A673 (cell line): ENCODE data around the gene KDM6B. TPM values are rescaled to one million over a fixed set of nuclear protein-coding genes. Genes with fewer than 3 reads are reported as not detected.

Source experiments
- BruUV-seq: library from RNA; stranded (reverse); fragments of 400-500 nt; replicated peaks from 2 replicates; lab custom pipeline; 2021; lab: Mats Ljungman, UMichigan
- CTCF ChIA-PET: fragments of 300-600 bp; sonication (Branson Sonifier 250); formaldehyde crosslinking; loops from one replicate; lab custom pipeline; 2022; ENCODE audit warnings: antibody characterized with exemption; lab: Charles Lee
- POLR2A ChIA-PET: fragments of 300-600 bp; sonication (Branson Sonifier 250); formaldehyde crosslinking; loops from one replicate; lab custom pipeline; 2022; ENCODE audit warnings: antibody characterized with exemption; ENCODE audit not compliant: low non-redundant PET; lab: Charles Lee
- DNase-seq: peaks from one replicate; pipeline ENCODE4 v3.0.0-alpha.2; 2015; ENCODE audit warnings: low spot score
- H3K27ac ChIP-seq: fragments of 200-600 bp; sonication (generic); 2 replicates; pipeline ENCODE4 v1.5.1; 2016; ENCODE audit warnings: mixed run types, low read depth, mild to moderate bottlenecking, mixed read lengths, antibody characterized with exemption, low read length; ENCODE audit not compliant: poor library complexity, severe bottlenecking
- H3K27me3 ChIP-seq: fragments of 200-600 bp; sonication (generic); replicated peaks from 2 replicates; pipeline ENCODE4 v1.6.1; 2017; ENCODE audit warnings: mixed run types, low read depth, mild to moderate bottlenecking, mixed read lengths, antibody characterized with exemption, low read length; ENCODE audit not compliant: insufficient read depth, poor library complexity
- H3K36me3 ChIP-seq: fragments of 200-600 bp; sonication (generic); 2 replicates; pipeline ENCODE4 v1.6.1; 2016; ENCODE audit warnings: mixed run types, mild to moderate bottlenecking, mixed read lengths, antibody characterized with exemption, low read length; ENCODE audit not compliant: insufficient read depth, poor library complexity, severe bottlenecking
- H3K4me1 ChIP-seq: fragments of 200-600 bp; sonication (generic); 2 replicates; pipeline ENCODE4 v1.6.1; 2017; ENCODE audit warnings: mixed run types, mild to moderate bottlenecking, mixed read lengths, antibody characterized with exemption, low read length; ENCODE audit not compliant: insufficient read depth, poor library complexity, severe bottlenecking
- H3K4me3 ChIP-seq: fragments of 200-600 bp; sonication (generic); 2 replicates; pipeline ENCODE4 v1.5.1; 2016; ENCODE audit warnings: low read depth, mixed run types, mild to moderate bottlenecking, mixed read lengths, low read length; ENCODE audit not compliant: poor library complexity, severe bottlenecking
- H3K9me3 ChIP-seq: fragments of 200-600 bp; sonication (generic); 2 replicates; pipeline ENCODE4 v1.6.1; 2016; ENCODE audit warnings: mixed run types, low read depth, mild to moderate bottlenecking, mixed read lengths, antibody characterized with exemption, low read length; ENCODE audit not compliant: poor library complexity, severe bottlenecking
- EZH2 ChIP-seq: fragments of 200-600 bp; sonication (generic); IDR thresholded peaks from 2 replicates; pipeline ENCODE4 v1.6.1; 2017; ENCODE audit warnings: borderline replicate concordance, low read depth, mild to moderate bottlenecking, mixed read lengths, antibody characterized with exemption, low read length; ENCODE audit not compliant: poor library complexity, severe bottlenecking
- intact Hi-C: fragments of 100-400 bp; cut with micrococcal nuclease; formaldehyde crosslinking; loops from one replicate; pipeline ENCODE4 v1.10.0; 2022; ENCODE audit not compliant: unreplicated experiment
- total RNA-seq: library from RNA; stranded (reverse); gene quantifications from 2 replicates; pipeline ENCODE4 v1.2.3, GENCODE V29; 2021
- TF ChIP-seq, protein P1 (sequence below): fragments of 300-800, 200-600 bp; sonication (generic); conservative IDR thresholded peaks from 2 replicates; pipeline ENCODE4 v1.5.1; 2017; ENCODE audit warnings: low read depth, mild to moderate bottlenecking, antibody characterized with exemption, low read length, moderate library complexity, mixed read lengths

KDM6B gene
- total RNA-seq, 1 experiment from 2014 or later = 46.8 TPM

DNA sequence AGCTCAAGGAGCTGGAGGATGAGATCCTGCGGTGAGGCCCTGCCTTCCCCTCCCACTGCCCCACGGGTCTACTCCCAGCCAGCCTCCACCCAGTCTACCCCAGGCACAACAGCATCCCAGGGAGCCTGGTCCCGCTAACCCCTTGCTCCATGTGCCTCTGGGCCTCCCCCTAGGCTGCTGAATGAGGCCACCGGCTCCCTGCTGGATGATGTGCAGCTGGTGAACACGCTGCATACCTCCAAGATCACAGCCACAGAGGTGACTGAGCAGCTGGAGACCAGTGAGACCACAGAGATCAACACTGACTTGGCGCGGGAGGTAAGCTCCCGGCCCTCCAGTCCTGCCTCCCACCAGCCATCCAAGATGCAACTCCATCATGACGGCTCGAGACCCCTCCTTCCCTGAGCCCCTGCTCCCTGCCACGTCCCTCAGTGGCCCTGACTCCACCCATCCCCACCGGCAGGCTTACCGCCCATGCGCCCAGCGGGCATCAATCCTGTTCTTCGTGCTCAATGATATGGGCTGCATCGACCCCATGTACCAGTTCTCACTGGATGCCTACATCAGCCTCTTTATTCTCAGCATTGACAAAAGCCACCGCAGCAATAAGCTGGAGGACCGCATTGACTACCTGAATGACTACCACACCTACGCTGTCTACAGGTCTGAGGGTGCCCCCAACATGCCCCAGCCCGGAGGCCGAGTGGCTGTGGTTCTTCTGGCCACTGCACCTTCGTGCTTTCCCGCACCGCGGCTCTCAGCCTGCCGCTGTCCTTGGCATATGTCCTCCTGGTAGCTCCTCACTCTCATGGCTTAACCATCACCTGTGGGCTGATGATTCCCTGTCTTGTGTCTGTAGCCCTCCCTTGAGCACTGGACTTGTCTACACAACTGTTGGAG is 15.0 kb upstream of the KDM6B start:
- no peak for TF ChIP-seq EZH2
- TF ChIP-seq, protein P1, sequence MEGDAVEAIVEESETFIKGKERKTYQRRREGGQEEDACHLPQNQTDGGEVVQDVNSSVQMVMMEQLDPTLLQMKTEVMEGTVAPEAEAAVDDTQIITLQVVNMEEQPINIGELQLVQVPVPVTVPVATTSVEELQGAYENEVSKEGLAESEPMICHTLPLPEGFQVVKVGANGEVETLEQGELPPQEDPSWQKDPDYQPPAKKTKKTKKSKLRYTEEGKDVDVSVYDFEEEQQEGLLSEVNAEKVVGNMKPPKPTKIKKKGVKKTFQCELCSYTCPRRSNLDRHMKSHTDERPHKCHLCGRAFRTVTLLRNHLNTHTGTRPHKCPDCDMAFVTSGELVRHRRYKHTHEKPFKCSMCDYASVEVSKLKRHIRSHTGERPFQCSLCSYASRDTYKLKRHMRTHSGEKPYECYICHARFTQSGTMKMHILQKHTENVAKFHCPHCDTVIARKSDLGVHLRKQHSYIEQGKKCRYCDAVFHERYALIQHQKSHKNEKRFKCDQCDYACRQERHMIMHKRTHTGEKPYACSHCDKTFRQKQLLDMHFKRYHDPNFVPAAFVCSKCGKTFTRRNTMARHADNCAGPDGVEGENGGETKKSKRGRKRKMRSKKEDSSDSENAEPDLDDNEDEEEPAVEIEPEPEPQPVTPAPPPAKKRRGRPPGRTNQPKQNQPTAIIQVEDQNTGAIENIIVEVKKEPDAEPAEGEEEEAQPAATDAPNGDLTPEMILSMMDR = no peak
- intact Hi-C loops = no loop called here
- POLR2A ChIA-PET = no interaction called here
- DNase-seq = no peak
- CTCF ChIA-PET = no interaction called here
- H3K27me3 ChIP-seq = no peaks in the 10 kb centered on the region
- no peaks in the 10 kb centered on the region for H3K36me3 ChIP-seq
- H3K4me1 ChIP-seq = no peaks in the 10 kb centered on the region
- no TSS peak for BruUV-seq
- no peak overlapping the region for H3K4me3 ChIP-seq
- no peak overlapping the region for H3K27ac ChIP-seq
- no peaks in the 10 kb centered on the region for H3K9me3 ChIP-seq

DNA sequence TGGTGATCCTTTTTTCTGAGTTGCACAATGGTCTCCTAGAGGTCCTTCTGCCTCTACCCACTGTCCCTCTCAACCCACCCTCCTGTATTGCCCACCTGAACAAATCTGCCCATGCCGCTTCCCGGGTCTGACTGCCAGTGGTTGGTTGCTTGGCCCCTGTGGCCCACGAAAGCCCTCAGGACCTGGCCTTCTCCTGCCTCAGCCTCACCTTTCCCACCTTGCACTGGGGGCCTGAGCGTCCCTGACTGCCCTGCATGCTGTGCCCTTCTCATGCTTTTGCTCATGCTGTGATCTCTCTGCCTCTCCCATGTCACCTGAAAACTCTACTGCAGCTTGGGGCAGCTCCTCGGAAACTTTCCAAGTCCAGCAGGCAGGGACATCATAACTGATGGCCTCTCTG is 13.8 kb upstream of the KDM6B start:
- TF ChIP-seq EZH2 = no peak
- TF ChIP-seq, protein P1 = no peak
- ChIA-PET POLR2A (no interaction called here), CTCF (no interaction called here)
- Histone ChIP-seq H3K4me1 (peaks cover 7% of the 10 kb centered on the region), H3K9me3 (no peaks in the 10 kb centered on the region), H3K36me3 (no peaks in the 10 kb centered on the region), H3K27ac (no peak overlapping the region), H3K4me3 (no peak overlapping the region), H3K27me3 (no peaks in the 10 kb centered on the region)
- BruUV-seq = no TSS peak
- intact Hi-C loops = loop anchor here (10.0 kb wide), 1 partner anchor 225 kb away; no protein-coding TSS in a partner anchor
- no peak for DNase-seq

- Histone ChIP-seq H3K4me1 (peaks cover 15% of the 10 kb centered on the region), H3K27me3 (no peaks in the 10 kb centered on the region), H3K36me3 (no peaks in the 10 kb centered on the region), H3K27ac (no peak overlapping the region), H3K9me3 (no peaks in the 10 kb centered on the region), H3K4me3 (no peak overlapping the region)
- ChIA-PET CTCF (interaction anchor here (0.6 to 0.8 kb wide), 2 partner anchors 66 to 74 kb away, joined by 4 to 5 read pairs; no protein-coding TSS in a partner anchor), POLR2A (no interaction called here)
- TF ChIP-seq EZH2 = no peak
- TF ChIP-seq, protein P1 = no peak
- intact Hi-C loops = loop anchor here (1.0 to 10.0 kb wide), 3 partner anchors 29 to 223 kb away; no protein-coding TSS in a partner anchor
- BruUV-seq = no TSS peak
- DNase-seq = no peak
Observed at GRCh38 chr17:7822126-7822525, 11.9 kb upstream of the KDM6B start.
